ENCODE results near the gene CDC14A. TPM values are rescaled to one million over a fixed set of nuclear protein-coding genes. Genes with fewer than 3 reads are reported as not detected.

CDC14A gene
- polyA plus RNA-seq, 1 donor from 2014 or later, result 2.7 TPM

GRCh38 chr1:100428160-100428559 is 75.9 kb downstream of the CDC14A start:
- H3K36me3 ChIP-seq (ENCODE audit: insufficient read depth, low read length), result no peaks in the 10 kb centered on the region
- H3K27me3 ChIP-seq (ENCODE audit: insufficient read depth, low read depth, low read length), result no peaks in the 10 kb centered on the region
- H4K20me1 ChIP-seq (ENCODE audit: insufficient read depth), result no peaks in the 10 kb centered on the region
- H3K4me2 ChIP-seq (ENCODE audit: low read length), result no peak overlapping the region
- H3K4me3 ChIP-seq (ENCODE audit: low read length), result no peak overlapping the region
- H3K9me3 ChIP-seq (ENCODE audit: low read length), result no peaks in the 10 kb centered on the region
- H3K79me2 ChIP-seq (replicated peaks; ENCODE audit: insufficient read depth, low read length), result no peaks in the 10 kb centered on the region
- H3K9ac ChIP-seq (ENCODE audit: low read length), result no peak overlapping the region
- TF ChIP-seq, protein P1, sequence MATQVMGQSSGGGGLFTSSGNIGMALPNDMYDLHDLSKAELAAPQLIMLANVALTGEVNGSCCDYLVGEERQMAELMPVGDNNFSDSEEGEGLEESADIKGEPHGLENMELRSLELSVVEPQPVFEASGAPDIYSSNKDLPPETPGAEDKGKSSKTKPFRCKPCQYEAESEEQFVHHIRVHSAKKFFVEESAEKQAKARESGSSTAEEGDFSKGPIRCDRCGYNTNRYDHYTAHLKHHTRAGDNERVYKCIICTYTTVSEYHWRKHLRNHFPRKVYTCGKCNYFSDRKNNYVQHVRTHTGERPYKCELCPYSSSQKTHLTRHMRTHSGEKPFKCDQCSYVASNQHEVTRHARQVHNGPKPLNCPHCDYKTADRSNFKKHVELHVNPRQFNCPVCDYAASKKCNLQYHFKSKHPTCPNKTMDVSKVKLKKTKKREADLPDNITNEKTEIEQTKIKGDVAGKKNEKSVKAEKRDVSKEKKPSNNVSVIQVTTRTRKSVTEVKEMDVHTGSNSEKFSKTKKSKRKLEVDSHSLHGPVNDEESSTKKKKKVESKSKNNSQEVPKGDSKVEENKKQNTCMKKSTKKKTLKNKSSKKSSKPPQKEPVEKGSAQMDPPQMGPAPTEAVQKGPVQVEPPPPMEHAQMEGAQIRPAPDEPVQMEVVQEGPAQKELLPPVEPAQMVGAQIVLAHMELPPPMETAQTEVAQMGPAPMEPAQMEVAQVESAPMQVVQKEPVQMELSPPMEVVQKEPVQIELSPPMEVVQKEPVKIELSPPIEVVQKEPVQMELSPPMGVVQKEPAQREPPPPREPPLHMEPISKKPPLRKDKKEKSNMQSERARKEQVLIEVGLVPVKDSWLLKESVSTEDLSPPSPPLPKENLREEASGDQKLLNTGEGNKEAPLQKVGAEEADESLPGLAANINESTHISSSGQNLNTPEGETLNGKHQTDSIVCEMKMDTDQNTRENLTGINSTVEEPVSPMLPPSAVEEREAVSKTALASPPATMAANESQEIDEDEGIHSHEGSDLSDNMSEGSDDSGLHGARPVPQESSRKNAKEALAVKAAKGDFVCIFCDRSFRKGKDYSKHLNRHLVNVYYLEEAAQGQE (IDR thresholded peaks at IDR 0.05; ENCODE audit: borderline replicate concordance), result no peak
- TF ChIP-seq RAD21 (conservative IDR thresholded peaks at IDR 0.05), result no peak
- no peak for TF ChIP-seq EZH2 (IDR thresholded peaks at IDR 0.05; ENCODE audit: borderline replicate concordance, insufficient read depth, low read length, poor library complexity, severe bottlenecking)
- no peak for TF ChIP-seq SMC3 (conservative IDR thresholded peaks at IDR 0.05; ENCODE audit: poor library complexity)
- no peak for TF ChIP-seq CTCF (IDR thresholded peaks at IDR 0.05; ENCODE audit: poor library complexity, severe bottlenecking)
- no peak for TF ChIP-seq MXI1 (conservative IDR thresholded peaks at IDR 0.05; ENCODE audit: poor library complexity, severe bottlenecking)
- no peak for TF ChIP-seq EP300 (conservative IDR thresholded peaks at IDR 0.05; ENCODE audit: poor library complexity, severe bottlenecking)
- no peak for TF ChIP-seq POLR2AphosphoS5 (IDR thresholded peaks at IDR 0.05)
- TF ChIP-seq TAF1 (IDR thresholded peaks at IDR 0.05; ENCODE audit: low read depth), result no peak
- no peaks in the 10 kb centered on the region for H3K9me2 ChIP-seq (ENCODE audit: insufficient read depth, low read length)
- no peak overlapping the region for H3K27ac ChIP-seq (ENCODE audit: low read length)
- no peak overlapping the region for H2AFZ ChIP-seq (ENCODE audit: low read depth, low read length)
- H3F3A ChIP-seq (ENCODE audit: insufficient read depth, low read length, poor library complexity, severe bottlenecking), result no peaks in the 10 kb centered on the region

- Histone ChIP-seq H3K36me3 (ENCODE audit: insufficient read depth, low read length) (no peaks in the 10 kb centered on the region), H3K4me2 (ENCODE audit: low read length) (no peak overlapping the region), H3K27ac (ENCODE audit: low read length) (no peak overlapping the region), H4K20me1 (ENCODE audit: insufficient read depth) (no peaks in the 10 kb centered on the region), H3K4me3 (ENCODE audit: low read length) (no peak overlapping the region), H2AFZ (ENCODE audit: low read depth, low read length) (no peak overlapping the region), H3K9me2 (ENCODE audit: insufficient read depth, low read length) (no peaks in the 10 kb centered on the region), H3K9ac (ENCODE audit: low read length) (no peak overlapping the region), H3K27me3 (ENCODE audit: insufficient read depth, low read depth, low read length) (no peaks in the 10 kb centered on the region), H3K9me3 (ENCODE audit: low read length) (no peaks in the 10 kb centered on the region), H3F3A (ENCODE audit: insufficient read depth, low read length, poor library complexity, severe bottlenecking) (no peaks in the 10 kb centered on the region), H3K79me2 (replicated peaks; ENCODE audit: insufficient read depth, low read length) (no peaks in the 10 kb centered on the region)
- no peak for TF ChIP-seq EP300 (conservative IDR thresholded peaks at IDR 0.05; ENCODE audit: poor library complexity, severe bottlenecking)
- no peak for TF ChIP-seq POLR2AphosphoS5 (IDR thresholded peaks at IDR 0.05)
- TF ChIP-seq TAF1 (IDR thresholded peaks at IDR 0.05; ENCODE audit: low read depth), result no peak
- no peak for TF ChIP-seq EZH2 (IDR thresholded peaks at IDR 0.05; ENCODE audit: borderline replicate concordance, insufficient read depth, low read length, poor library complexity, severe bottlenecking)
- TF ChIP-seq RAD21 (conservative IDR thresholded peaks at IDR 0.05), result no peak
- no peak for TF ChIP-seq CTCF (IDR thresholded peaks at IDR 0.05; ENCODE audit: poor library complexity, severe bottlenecking)
- no peak for TF ChIP-seq MXI1 (conservative IDR thresholded peaks at IDR 0.05; ENCODE audit: poor library complexity, severe bottlenecking)
- TF ChIP-seq SMC3 (conservative IDR thresholded peaks at IDR 0.05; ENCODE audit: poor library complexity), result no peak
- TF ChIP-seq, protein P1 (IDR thresholded peaks at IDR 0.05; ENCODE audit: borderline replicate concordance), result no peak
Observed at GRCh38 chr1:100430325-100430756, 78.0 kb downstream of the CDC14A start.
